ENCODE data around the gene ADGRL4.

DNA sequence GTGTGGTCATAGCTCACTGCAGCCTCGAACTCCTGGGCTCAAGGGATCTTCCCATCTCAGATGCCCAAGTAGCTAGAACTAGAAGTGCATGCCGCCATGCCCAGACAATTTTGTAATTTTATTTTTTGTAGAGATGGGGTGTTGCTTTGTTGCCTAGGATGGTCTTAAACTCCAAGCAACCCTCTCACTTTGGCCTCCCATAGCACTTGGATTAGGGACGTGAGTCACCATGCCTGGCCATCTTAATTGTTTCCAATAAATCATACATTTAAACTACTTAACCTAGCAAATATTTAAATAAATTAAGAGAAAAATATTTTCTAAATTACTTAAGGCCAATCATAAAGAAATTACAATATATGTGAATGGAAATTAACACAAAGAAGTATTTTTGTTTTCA lies 35.1 kb upstream of the ADGRL4 start:
- TF ChIP-seq, protein P1, sequence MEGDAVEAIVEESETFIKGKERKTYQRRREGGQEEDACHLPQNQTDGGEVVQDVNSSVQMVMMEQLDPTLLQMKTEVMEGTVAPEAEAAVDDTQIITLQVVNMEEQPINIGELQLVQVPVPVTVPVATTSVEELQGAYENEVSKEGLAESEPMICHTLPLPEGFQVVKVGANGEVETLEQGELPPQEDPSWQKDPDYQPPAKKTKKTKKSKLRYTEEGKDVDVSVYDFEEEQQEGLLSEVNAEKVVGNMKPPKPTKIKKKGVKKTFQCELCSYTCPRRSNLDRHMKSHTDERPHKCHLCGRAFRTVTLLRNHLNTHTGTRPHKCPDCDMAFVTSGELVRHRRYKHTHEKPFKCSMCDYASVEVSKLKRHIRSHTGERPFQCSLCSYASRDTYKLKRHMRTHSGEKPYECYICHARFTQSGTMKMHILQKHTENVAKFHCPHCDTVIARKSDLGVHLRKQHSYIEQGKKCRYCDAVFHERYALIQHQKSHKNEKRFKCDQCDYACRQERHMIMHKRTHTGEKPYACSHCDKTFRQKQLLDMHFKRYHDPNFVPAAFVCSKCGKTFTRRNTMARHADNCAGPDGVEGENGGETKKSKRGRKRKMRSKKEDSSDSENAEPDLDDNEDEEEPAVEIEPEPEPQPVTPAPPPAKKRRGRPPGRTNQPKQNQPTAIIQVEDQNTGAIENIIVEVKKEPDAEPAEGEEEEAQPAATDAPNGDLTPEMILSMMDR (IDR thresholded peaks at IDR 0.05), result no peak
- no peak for TF ChIP-seq TCF7L2 (IDR thresholded peaks at IDR 0.05; ENCODE audit: low read depth, low read length)
